NCI-H128 (cell line): ENCODE data around the gene CATSPER1.

Source experiments
- DNase-seq: peaks from one replicate; lab custom pipeline; 2025; ENCODE audit not compliant: unreplicated experiment; lab: John Stamatoyannopoulos, UW

The CATSPER1 gene

DNA sequence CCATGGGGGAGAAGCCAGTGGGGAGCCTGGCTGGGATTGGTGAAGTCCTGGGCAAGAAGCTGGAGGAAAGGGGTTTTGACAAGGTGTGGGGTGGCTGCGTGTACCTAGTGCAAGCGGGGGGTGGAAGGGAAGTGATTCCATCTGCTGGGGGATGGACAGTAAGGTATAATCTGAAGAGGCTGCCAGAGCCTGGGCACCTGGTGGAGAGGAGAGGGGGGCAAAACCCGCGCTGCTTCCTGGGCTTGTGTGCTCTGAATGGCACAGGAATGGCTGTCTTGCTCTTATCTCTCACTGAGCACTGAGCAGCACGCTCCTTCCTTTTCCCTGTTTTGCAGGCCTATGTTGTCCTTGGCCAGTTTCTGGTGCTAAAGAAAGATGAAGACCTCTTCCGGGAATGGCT is 23.0 kb downstream of the CATSPER1 start:
- no peak for DNase-seq

DNA sequence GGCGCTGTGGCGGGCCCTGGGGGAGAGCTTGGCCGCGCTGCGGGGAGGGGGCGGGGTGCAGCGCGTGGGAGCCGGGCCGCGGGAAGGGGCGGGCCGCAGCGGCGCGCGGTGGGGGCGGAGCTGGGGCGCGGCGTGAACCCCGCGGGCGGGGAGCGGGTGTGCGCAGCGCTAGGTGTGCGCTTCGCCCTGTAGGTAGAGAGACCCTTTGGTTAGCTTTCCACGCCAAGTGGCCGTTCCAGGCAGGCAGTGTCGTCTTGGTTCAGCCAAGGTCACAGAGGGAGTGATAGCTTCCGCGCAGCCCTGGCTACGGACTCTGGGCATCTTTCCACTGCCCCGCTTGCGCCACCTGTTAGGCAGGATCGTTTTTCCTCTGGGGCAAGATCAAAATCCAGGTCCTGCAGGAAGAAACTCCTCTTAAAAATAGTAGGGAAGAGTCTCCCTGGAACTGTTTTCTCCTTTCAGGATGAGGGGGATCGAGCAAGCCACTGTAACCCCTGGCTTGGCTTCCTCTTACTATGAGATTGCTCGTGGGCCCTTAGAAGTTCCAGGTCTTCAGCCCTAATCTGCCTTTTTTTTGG is 23.5 kb downstream of the CATSPER1 start:
- DNase-seq = no peak

DNA sequence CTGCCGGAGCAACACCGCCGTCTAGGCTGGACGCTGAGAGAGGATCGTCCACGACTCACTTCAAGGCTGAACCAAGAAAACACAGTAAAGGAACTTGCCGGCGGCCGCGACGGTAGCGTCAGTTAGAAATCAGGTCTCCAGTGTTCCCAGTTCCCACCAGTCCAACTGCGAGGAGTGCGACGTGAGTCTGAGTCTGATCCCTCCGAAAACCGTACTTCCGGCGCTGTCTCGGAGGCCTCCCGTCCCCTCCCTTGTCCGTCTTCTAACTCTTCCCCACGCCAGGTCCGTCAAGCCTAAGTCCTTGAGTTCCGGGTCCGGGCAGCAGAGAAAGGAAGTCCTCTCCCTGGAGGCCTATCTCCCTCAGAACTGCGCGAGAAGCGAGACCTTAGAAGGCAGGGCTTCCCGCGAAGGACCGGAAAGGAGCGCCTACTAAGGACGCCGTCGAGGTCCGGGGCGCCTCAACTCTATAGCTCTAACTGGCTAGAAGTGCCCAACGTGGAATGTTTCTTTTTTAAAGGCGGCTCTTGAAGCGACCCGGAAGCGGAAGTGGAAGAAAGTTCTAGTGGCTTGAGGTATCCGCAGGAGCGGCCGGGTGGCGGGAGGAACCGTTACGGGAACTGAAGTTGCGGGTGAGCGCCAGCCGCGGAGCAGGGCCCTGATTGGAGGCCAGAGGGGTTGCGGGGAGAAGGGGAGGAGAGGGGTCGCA is 24.2 kb downstream of the CATSPER1 start, which contains the start of the genes BANF1 and EIF1AD:
Gene BANF1 (plus strand): TSS at position 562 of the 706 bp plus-strand sequence. CDS start 748 bp downstream, outside the sequence.
Gene EIF1AD (minus strand): TSS at position 216 of the 706 bp plus-strand sequence. CDS start 1,768 bp downstream, outside the sequence.
- peak; percentile 89 for DNase-seq

DNA sequence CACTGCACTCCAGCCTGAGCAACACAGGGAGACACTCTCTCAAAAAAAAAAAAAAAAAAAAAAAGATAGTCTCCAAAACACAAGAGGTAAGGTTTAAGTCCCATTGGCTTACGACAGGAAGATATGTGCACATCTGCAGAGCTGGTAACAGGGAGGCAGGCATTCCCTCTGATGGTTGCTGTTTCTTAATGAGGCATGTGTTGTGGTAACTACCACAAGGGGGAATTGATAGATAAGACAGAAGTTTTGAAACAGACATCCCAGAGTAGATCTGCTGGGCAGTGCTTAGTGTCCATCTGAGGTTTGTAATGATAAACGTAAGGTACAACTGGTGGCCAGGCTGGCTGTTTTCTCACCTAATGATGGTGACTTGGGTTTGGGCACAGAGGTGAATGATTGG is 29.0 kb downstream of the CATSPER1 start:
- no peak for DNase-seq

DNA sequence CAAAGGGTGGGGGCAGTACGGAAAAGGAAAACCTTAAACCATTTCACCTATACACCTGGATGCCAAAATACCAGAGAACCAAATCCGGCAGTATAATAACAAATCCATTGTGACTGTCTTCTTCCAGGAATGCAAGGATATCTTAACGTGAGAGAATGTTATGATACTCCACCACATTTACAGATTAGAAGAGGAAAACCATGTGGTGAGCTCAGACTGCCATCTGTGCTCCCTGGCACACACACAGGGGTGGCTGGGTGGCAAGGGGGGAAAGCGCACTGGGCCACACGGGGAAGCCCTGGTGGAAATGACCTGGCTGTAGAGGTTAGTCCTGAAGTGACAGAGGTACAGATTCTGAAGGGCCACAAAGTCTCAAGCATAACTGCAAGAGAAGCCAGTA is 34.2 kb downstream of the CATSPER1 start:
- no peak for DNase-seq

DNA sequence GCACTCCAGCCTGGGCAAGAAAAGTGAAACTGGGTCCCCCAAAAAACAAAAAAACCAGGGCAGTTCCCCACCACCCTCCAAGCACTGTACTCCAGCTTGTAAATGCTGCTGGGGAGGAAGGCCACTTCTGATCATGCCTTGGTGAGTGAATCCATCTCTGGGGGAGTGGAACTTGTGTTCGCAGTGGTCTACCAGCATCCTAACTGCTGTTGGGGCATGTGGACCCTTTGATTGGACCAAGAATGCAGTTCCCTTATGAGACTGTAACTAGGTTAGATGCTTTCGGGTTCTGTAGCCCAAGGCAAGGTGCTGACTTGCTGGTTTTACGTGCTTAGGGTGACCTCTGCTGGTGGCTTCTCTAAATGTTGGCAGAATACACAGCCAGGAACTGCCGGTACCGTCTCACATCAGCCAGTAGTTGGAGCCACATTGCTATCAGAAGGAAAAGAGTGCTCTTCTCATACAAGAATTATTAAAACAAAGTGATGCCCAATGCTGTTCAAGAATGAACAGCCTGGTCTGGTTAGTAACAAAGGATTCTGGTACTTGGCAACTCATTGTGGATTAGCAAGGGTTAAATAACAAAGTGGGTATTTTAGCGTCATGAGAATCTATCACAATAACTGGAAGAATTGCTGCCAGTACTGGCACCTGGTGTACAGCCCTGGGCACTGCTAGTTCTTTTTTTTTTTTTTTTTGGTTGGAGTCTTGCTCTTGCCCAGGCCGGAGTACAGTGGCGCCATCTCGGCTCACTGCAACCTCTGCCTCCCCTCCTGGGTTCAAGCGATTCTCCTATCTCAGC is 37.3 kb downstream of the CATSPER1 start:
- DNase-seq = peak; percentile 75

DNA sequence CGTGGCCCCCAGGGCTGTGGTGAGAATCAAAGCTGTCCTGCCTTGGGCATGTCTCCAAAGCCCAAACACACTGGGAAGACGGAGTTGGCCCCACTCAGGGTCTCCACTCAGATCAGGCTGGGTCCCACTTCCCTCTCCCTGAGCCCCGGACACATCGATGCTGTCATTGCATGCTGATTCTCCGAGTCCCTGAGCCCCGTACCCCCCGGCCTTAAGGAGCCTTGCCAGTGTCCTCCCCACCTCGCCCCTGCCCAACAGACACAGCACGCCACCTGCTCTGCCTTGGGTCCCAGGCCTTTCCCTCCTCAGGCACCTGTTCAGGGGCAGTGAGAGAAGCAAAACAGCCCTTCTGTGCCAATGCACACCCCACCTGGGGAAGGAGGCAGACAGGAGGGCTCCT is 38.9 kb downstream of the CATSPER1 start:
- DNase-seq = no peak

DNA sequence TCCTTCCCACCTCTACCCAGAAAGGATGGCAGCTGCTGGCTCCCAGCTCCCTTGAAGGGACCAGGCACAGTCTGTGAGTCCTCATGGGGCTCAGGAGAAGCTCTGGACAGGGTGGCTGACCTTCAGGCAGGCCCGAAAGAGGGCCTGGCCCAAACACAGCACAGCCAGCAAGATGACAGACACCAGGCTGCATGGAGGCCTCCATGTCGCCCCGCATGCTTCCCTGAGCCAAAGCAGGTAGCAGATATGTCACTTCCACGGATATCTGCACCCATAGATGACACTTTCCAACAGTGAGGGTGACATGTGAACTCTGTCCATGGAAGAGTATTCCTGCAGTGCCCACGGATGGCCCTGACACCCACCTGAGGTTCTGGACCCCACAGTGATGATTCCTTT is 42.7 kb downstream of the CATSPER1 start:
- DNase-seq = no peak

DNA sequence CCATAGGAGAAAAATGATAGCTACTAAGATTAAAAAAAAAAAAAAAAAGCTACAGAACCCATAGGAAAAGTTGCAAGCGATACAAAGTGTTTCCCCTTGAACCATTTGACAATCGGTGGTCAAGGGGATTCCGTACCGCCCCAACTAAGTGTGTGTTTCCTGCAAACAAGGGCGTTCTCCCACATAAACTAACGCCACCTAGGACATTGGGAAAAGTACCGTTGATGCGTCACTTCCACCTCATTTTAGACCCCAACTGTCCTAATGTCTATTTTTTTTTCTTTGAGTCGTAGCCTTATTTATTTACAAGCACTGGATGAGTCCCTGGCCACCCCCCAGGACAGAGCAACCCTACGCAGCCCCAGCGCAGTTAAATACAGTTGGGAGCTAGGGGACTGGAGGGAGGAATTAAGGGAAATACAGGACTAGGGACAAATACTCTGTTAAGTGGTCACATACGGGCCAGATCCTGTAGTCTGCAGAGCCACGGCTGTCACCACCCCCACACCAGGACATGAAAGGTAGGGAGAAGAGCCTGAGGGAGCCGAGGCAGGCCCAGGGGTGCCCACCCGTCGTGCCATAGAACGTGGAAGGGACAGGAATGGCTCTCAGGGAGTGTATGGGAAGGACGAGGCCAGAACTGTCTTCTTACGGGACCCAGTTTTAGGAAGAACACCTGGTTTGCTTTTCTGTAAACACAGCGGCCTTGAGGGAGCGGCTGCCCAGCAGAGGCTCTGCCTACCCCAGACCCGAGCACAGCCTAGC is 43.3 kb downstream of the CATSPER1 start:
- no peak for DNase-seq

DNA sequence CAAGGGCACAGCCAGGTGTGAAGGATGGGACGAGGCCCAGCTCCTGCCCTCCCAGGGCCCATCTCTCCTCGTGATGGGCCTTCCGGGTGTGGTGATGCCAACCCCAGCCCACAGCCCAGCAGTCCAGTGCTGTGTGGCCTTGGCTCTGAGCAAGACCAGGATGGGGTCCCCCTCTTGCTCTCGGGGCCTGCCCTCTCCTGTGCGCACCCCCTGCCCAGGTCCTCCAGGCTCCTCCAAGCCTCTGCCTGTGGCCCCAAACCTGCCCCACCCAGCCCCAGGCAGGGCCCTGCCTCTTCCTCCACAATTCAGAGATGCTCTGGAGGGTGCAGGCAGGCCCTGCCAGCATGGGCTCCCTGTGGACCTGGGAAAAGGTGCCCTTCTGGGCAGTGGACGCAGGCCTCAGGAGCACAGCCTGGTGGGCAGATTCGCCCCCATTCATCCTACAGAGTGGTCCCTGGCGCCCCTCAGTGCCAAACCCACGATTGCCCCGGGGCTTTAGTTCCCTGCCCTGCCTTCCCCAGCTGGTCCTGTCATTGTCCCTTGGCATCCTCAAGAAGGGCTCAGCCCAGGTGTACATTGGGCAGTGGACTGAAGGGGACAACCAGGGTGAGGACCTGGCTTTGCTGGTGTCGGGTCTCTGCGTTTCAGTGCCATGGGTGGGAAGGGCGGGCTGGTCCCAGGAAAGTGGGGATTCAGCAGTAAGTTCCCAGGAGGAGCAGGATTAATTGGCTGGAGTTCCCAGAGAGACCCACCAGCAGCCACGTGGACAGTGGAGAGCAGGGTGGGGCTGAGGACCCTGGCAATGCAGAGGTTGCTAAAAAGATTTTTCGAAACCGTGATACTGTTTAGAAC is 44.1 kb downstream of the CATSPER1 start:
- DNase-seq = no peak

DNA sequence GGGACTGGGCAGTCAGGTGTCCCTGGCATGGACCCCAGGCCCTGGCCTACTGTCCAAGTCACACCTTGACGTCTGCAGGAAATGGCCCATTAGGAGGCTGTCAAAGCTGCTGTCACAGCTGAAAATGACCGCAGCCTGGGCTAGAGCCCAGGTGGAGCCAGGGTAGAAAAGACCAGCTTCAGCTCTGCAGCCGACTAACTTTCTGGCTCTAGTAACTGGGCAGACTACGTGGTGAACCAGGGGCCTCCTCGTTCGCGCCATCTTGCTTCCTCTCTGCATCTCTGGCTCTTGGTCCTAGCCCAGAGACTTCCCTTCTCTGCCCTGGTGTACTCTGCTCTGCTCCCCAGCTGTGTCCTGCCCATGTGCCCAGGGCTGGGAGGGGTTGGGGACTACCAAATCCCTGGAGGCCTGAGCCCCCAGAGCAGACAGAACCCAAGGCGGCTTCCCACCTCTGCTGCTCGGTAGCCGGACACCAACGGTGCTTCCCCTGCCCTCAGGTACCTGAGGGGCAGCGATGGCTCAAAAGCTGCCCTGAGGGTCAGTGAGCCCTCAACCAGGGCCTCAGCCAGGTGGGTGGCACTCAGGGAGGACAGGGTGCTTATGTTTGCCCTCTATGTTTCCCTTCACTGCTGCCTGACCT is 45.1 kb downstream of the CATSPER1 start:
- DNase-seq = no peak

DNA sequence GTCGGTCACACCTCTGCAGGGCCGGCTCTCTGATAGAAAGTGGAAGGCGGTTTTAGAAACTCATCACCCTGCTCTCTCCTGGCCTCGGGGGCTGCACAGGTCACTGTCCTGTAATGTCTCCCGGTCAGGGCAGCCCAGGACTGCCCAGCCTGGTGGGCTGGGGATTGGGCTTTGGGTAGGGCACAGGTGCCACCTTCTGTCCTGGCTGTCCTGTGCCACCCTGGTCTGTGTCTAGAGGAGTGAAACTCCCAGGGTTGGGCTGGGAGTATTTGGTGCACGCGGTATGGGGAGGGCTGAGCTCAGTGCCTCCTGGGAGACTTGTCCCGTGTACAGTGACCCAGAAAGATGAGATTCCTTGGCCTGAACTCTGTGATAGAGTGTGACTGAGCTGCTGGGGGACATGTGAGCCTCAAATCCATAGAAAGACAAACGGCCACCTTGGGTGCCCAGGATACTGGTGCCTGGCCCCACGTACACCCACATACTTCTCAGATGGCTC is 47.0 kb downstream of the CATSPER1 start:
- no peak for DNase-seq

DNA sequence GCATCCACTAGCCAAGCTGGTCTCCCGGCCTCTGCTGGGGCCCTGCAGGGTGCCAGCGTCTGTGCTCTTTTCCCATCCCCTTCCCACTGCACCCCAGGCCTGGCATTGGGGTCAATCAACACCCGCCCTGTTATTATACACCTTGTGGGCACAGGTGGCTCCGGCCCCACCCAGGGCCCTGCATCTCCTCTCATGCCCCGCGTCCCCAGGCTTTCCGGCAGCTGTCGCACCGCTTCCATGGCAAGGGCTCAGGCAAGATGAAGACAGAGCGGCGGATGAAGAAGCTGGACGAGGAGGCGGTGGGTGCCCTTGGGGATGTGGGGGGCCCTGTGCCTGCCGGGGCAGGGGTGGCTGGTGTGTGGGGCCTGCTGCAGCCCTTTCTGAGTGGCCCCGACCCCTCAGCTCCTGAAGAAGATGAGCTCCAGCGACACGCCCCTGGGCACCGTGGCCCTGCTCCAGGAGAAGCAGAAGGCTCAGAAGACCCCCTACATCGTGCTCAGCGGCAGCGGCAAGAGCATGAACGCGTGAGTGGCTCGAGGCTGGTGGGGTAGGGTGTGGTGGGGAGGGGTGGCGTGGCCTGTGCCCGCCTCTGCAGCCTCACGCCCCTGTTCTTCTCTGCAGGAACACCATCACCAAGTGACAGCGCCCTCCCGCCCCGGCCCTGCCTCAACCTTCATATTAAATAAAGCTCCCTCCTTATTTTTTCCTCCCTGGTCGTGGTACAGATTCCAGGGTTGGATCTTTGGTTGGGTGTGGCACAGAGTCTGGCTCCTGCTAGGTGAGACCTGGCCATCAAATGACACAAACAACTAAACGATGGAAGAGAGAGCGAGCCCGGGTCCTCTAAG is 47.7 kb downstream of the CATSPER1 start:
- no peak for DNase-seq

DNA sequence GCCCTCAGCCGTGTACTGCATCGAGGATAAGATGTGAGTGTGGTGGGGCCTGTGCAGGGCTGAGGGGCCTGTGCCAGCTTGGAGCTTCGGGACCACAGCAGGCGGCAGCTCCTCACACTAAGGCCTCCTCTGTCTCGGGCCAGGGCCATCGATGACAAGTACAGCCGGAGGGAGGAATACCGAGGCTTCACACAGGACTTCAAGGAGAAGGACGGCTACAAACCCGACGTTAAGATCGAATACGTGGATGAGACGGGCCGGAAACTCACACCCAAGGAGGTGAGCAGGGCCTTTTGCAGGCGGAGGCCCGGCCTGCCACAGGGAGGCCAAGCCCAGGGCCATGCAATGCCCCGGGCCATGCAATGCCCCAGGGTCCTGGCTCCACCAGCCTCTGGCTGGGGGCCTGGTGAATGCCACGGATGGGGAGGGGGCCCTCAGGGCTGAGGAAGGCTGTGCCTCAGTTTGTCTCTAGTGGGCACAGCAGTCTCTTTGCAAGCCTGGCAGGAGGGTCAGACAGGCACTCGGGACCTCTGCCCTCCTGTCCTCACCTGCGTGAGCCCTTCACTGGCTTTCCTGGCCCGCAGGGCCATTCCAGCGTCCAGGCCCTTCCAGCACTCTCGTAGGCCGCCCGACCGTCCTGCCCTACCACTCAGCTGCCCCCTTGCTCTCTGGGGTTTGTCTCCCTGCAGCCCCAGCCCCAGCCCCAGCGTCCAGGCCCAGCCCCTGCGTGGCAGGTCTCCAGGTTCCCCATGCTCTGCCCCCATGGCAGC is 48.5 kb downstream of the CATSPER1 start:
- DNase-seq = no peak

DNA sequence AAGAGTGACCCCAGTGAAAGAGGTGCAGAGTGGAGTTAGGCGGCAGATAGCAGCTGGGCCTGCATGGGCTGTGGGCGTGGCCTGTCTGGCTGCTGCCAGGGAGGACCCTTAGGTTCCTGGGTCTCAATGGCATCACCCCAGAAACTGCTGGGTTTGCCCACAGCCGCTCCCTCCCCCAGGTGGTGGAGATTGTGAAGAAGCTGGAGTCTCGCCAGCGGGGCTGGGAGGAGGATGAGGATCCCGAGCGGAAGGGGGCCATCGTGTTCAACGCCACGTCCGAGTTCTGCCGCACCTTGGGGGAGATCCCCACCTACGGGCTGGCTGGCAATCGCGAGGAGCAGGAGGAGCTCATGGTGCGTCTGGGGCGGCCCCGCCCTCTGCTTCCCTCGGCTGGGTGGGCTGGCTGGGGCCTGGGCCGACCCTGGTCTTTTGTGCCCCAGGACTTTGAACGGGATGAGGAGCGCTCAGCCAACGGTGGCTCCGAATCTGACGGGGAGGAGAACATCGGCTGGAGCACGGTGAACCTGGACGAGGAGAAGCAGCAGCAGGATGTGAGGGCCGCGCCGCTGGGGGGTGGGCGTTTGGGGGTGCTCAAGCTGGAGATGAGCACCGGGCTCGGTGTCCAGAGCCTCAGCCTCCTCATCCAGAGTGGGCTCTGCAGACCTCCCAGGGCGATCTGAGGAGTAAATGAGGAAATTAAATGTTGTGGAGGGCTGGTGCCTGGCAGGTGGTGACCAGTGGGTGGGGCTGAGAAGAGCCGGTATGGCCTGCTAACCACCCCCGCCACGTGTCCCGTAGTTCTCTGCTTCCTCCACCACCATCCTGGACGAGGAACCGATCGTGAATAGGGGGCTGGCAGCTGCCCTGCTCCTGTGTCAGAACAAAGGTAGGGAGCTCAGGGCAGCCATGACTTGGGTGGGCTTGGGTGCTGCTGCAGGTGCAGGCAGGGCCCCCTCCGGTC is 49.8 kb downstream of the CATSPER1 start:
- no peak for DNase-seq

DNA sequence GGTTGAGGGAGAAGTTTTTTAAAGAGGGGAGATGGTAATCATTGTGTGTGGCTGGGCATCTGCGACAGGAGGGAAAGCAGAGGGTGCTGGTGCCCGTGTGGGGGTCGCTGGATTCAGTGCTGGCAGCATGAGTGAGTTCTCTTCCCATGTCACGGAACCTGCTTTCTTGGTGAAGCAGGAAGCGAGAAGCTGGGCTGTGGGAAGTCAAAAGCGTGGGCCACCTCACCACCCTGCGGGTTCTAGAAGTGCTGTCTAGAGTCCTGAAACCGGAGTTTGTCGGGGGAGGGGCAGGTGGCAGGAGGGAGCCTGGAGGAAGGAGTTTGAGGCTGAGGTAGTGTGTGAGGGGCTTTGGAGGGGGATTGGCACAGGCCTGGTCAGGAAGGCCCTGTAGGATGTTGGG is 50.5 kb downstream of the CATSPER1 start:
- DNase-seq = no peak
